ENCODE results near the gene ZNF362.

The ZNF362 gene

DNA sequence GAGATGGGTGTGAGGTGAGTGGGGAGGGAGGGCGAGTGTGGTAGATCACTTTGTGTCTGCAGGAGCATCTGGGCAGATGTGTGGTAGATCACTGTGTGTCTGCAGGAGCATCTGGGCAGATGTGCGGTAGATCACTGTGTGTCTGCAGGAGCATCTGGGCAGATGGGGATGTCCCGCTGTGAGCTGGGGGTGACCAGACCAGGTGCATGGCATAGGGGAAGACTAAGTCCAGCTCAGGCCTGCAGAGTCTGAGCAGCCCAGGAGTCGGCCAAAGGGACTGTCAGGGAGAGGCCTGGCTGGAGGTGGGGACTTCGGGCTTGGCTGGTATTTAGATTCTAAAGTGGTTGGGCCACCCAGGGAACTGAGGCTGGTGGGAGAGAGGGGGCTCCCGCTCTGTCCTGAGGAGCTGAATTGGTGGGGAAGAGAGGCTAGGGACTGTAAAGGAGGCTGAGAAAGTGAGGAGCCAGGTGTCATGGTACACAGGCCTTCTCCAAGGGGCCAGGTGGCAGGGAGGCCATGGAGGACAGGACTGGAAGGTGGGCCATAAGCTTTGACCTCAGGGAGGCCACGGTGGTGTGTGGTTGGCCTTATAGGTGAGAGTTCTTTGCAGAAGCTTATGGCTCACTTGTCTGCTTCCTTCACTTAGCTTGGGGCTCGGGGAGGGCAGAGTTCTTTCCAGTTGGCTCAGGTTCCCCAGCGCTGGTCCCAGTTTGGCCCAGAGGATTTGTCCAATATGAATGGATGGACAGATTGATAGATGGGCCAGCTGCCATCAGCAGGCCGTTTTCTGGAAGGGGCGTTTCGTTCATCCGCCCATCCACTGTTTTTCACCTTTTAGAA lies 15.6 kb downstream of the ZNF362 start:
- TF ChIP-seq CTCF (IDR thresholded peaks at IDR 0.05; ENCODE audit: insufficient read depth, missing control alignments) = no peak
- no peak for FAIRE-seq
- DNase-seq (ENCODE audit: insufficient read length, low spot score) = no peak

DNA sequence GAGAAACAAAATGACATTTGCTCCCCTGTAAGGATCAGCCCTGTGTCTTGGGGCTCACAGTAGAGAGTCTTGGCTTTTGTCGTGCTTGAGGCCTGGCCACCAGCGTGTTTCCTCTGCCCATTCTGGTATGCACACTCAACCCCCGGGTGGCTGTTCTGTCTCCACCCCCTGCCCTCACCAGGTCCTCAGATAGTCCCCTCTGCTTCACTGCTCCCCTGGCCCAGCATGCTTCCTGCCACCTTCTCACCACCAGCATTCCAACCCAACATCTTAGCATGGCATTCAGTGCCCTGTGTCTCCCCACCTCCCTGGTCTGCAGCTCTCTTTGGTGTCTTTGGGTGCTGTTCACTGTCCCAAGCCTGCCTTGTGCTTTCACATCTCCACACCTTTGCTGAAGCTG lies 16.2 kb downstream of the ZNF362 start:
- no peak for TF ChIP-seq CTCF (IDR thresholded peaks at IDR 0.05; ENCODE audit: insufficient read depth, missing control alignments)
- no peak for FAIRE-seq
- DNase-seq (ENCODE audit: insufficient read length, low spot score) = no peak

DNA sequence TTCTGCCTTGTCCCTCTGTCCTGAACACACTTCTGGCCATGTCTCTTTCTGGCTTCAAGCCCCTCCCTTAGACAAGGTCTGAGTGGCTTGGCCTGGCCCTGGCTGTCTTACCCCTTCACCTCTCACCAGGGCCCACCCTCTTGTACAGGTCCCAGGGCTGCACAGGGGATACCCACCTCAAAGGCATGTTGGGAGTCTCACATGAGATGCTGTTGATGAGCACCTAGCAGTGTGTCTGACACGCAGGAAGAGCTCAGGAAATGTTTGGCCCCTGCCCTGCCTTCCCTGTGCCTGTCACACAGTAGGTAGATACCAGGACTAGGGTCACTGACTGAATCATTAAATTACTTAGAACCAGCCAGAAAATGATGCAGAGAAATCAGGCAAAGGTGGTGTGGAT lies 16.6 kb downstream of the ZNF362 start:
- FAIRE-seq (no peak), DNase-seq (ENCODE audit: insufficient read length, low spot score) (no peak)
- TF ChIP-seq CTCF (IDR thresholded peaks at IDR 0.05; ENCODE audit: insufficient read depth, missing control alignments) = no peak

- FAIRE-seq (no peak), DNase-seq (ENCODE audit: insufficient read length, low spot score) (no peak)
- no peak for TF ChIP-seq CTCF (IDR thresholded peaks at IDR 0.05; ENCODE audit: insufficient read depth, missing control alignments)
These were observed 17.1 kb downstream of the ZNF362 start for GRCh38 chr1:33273406-33273805.

GRCh38 chr1:33273961-33274371 lies 17.7 kb downstream of the ZNF362 start:
- FAIRE-seq (no peak), DNase-seq (ENCODE audit: insufficient read length, low spot score) (no peak)
- no peak for TF ChIP-seq CTCF (IDR thresholded peaks at IDR 0.05; ENCODE audit: insufficient read depth, missing control alignments)

- DNase-seq (ENCODE audit: insufficient read length, low spot score) (no peak), FAIRE-seq (no peak)
- TF ChIP-seq CTCF (IDR thresholded peaks at IDR 0.05; ENCODE audit: insufficient read depth, missing control alignments) = no peak
These were observed 18.2 kb downstream of the ZNF362 start for GRCh38 chr1:33274446-33274845.

DNA sequence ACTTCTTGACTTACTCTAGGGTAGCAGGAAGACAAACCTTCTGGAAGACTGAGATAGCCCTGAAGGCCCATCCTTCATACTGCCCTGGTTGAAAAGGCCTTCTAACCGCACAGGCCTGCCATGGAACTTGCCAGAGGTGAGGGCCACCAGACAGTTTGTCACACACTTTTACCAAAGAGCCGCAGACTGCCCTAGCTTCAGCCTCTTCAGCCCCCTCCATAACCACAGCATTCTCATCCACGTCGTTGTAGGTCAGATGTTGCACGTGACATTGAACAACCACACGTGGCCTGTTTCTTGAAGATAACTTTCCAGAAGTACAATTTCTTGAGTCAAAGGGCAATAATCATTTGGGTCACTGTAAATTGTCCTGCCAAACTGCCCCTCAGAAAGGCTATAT lies 18.9 kb downstream of the ZNF362 start:
- no peak for DNase-seq (ENCODE audit: insufficient read length, low spot score)
- no peak for TF ChIP-seq CTCF (IDR thresholded peaks at IDR 0.05; ENCODE audit: insufficient read depth, missing control alignments)
- FAIRE-seq = no peak
